Tibial nerve (tissue), 4 donors: ENCODE data around the gene GTSE1. TPM values are rescaled to one million over a fixed set of nuclear protein-coding genes. Genes with fewer than 3 reads are reported as not detected.

Experiments
- DNase-seq, 2 donors: peaks; one replicate each; pipeline ENCODE4 v3.0.0-alpha.2; 2019; ENCODE audit warnings: low spot score in 2 of 2
- H3K27ac ChIP-seq, 4 donors: fragments of 200-600 bp; sonication (generic) in 3 of 4; one replicate each; pipeline ENCODE4 v1.5.1; 2017 to 2019; ENCODE audit warnings: mild to moderate bottlenecking in 1 of 4
- H3K27me3 ChIP-seq, 2 donors: fragments of 200-600 bp; sonication (generic) in 1 of 2; one replicate each; pipeline versions ENCODE4 v1.5.1 to v1.6.0; 2017 to 2019
- H3K36me3 ChIP-seq, 3 donors: fragments of 200-600 bp; sonication (generic); one replicate each; pipeline ENCODE4 v1.5.1; 2018 to 2019
- H3K4me1 ChIP-seq, 4 donors: fragments of 200-600 bp; sonication (generic) in 3 of 4; one replicate each; pipeline ENCODE4 v1.5.1; 2017 to 2019
- H3K4me3 ChIP-seq, 4 donors: fragments of 200-600 bp; sonication (generic) in 3 of 4; one replicate each; pipeline ENCODE4 v1.5.1; 2017 to 2019; ENCODE audit warnings: mild to moderate bottlenecking in 1 of 4, moderate library complexity in 1 of 4
- H3K9me3 ChIP-seq, 4 donors: fragments of 200-600 bp; sonication (generic) in 3 of 4; one replicate each; pipeline ENCODE4 v1.5.1; 2017 to 2019
- CTCF ChIP-seq, 5 experiments: fragments of 200-600 bp in 3 of 5; fragments of 450-650 bp in 2 of 5; sonication (generic) in 3 of 5; IDR thresholded peaks; one replicate each; pipeline ENCODE4 v1.5.1; 2016 to 2019; ENCODE audit warnings: antibody characterized with exemption in 5 of 5, mild to moderate bottlenecking in 3 of 5, moderate library complexity in 2 of 5
- EP300 ChIP-seq, 2 donors: sonication (generic); formaldehyde crosslinking; IDR thresholded peaks; one replicate each; pipeline ENCODE4 v1.6.1; 2017; ENCODE audit warnings: antibody characterized with exemption in 2 of 2, mild to moderate bottlenecking in 1 of 2
- POLR2A ChIP-seq, 2 donors: fragments of 450-650 bp; IDR thresholded peaks; one replicate each; pipeline ENCODE4 v1.6.1; 2017; ENCODE audit warnings: antibody characterized with exemption in 2 of 2, mild to moderate bottlenecking in 2 of 2, moderate library complexity in 2 of 2
- WGBS, 2 donors: methylation state at CpG; one replicate each; pipeline ENCODE4 v1.1.5; 2018; 5-methylcytosine and 5-hydroxymethylcytosine counted together
- total RNA-seq, 4 donors: library from RNA; depleted of rRNA; stranded (reverse); fragments of >200 nt; gene quantifications; one replicate each; pipeline ENCODE4 v1.1.0, GENCODE V29; 2016

GTSE1 gene
- total RNA-seq, 4 donors from 2014 or later = 0.30 to 3.3 TPM; not detected in 2

- H3K9me3 ChIP-seq = no peaks in the 10 kb centered on the region
- no peaks in the 10 kb centered on the region for H3K27me3 ChIP-seq
- H3K4me1 ChIP-seq = no peaks in the 10 kb centered on the region
- H3K27ac ChIP-seq = no peak overlapping the region
- no peak overlapping the region for H3K4me3 ChIP-seq
- no peaks in the 10 kb centered on the region for H3K36me3 ChIP-seq
- no peak for DNase-seq
- 88 to 89% methylated on average over 13 to 14 of the region's 14 CpGs for WGBS, 2 donors
- no peak for TF ChIP-seq CTCF (IDR thresholded peaks at IDR 0.05)
- TF ChIP-seq EP300 (IDR thresholded peaks at IDR 0.05) = no peak
- TF ChIP-seq POLR2A (IDR thresholded peaks at IDR 0.05) = no peak
Observed at GRCh38 chr22:46320166-46320710, 23.6 kb downstream of the GTSE1 start.

GRCh38 chr22:46320716-46321386, 24.2 kb downstream of the GTSE1 start:
- WGBS, 2 donors = 92 to 93% methylated on average over 20 of the region's 20 CpGs
- Histone ChIP-seq H3K27ac (no peak overlapping the region), H3K27me3 (no peaks in the 10 kb centered on the region), H3K9me3 (no peaks in the 10 kb centered on the region), H3K4me3 (no peak overlapping the region), H3K4me1 (no peaks in the 10 kb centered on the region), H3K36me3 (no peaks in the 10 kb centered on the region)
- DNase-seq = no peak
- TF ChIP-seq POLR2A (IDR thresholded peaks at IDR 0.05) = no peak
- no peak for TF ChIP-seq EP300 (IDR thresholded peaks at IDR 0.05)
- TF ChIP-seq CTCF (IDR thresholded peaks at IDR 0.05) = no peak

- H3K27me3 ChIP-seq = no peaks in the 10 kb centered on the region
- no peak overlapping the region for H3K4me3 ChIP-seq
- no peak for TF ChIP-seq CTCF (IDR thresholded peaks at IDR 0.05)
- TF ChIP-seq EP300 (IDR thresholded peaks at IDR 0.05) = no peak
- no peak for TF ChIP-seq POLR2A (IDR thresholded peaks at IDR 0.05)
- no peaks in the 10 kb centered on the region for H3K36me3 ChIP-seq
- WGBS, 2 donors = 90 to 94% methylated on average over 7 to 15 of the region's 15 CpGs
- DNase-seq = no peak
- H3K4me1 ChIP-seq = no peaks in the 10 kb centered on the region
- no peak overlapping the region for H3K27ac ChIP-seq
- H3K9me3 ChIP-seq = no peaks in the 10 kb centered on the region
Observed at GRCh38 chr22:46322711-46323110, 26.0 kb downstream of the GTSE1 start.

GRCh38 chr22:46323162-46323561, 26.5 kb downstream of the GTSE1 start:
- no peak overlapping the region for H3K4me3 ChIP-seq
- H3K36me3 ChIP-seq = no peaks in the 10 kb centered on the region
- no peak overlapping the region for H3K27ac ChIP-seq
- no peaks in the 10 kb centered on the region for H3K27me3 ChIP-seq
- H3K9me3 ChIP-seq = no peaks in the 10 kb centered on the region
- 97% methylated on average over 17 to 19 of the region's 19 CpGs for WGBS, 2 donors
- no peaks in the 10 kb centered on the region for H3K4me1 ChIP-seq
- DNase-seq = no peak
- TF ChIP-seq CTCF (IDR thresholded peaks at IDR 0.05) (no peak), EP300 (IDR thresholded peaks at IDR 0.05) (no peak), POLR2A (IDR thresholded peaks at IDR 0.05) (no peak)

GRCh38 chr22:46326066-46326680, 29.5 kb downstream of the GTSE1 start:
- no peaks in the 10 kb centered on the region for H3K27me3 ChIP-seq
- H3K4me1 ChIP-seq = no peaks in the 10 kb centered on the region
- TF ChIP-seq CTCF (IDR thresholded peaks at IDR 0.05) (no peak), POLR2A (IDR thresholded peaks at IDR 0.05) (no peak), EP300 (IDR thresholded peaks at IDR 0.05) (no peak)
- no peaks in the 10 kb centered on the region for H3K9me3 ChIP-seq
- H3K36me3 ChIP-seq = no peaks in the 10 kb centered on the region
- no peak overlapping the region for H3K27ac ChIP-seq
- WGBS, 2 donors = 89 to 94% methylated on average over 23 of the region's 23 CpGs
- no peak for DNase-seq
- no peak overlapping the region for H3K4me3 ChIP-seq
